ENCODE data around the gene ATP13A2.
A peak's percentile ranks its signal among the peaks of the same experiment; 100 is the strongest.

The ATP13A2 gene

GRCh38 chr1:17055801-17056200 is 44.1 kb upstream of the ATP13A2 start:
- peaks cover 29% of the 10 kb centered on the region for H3K79me2 ChIP-seq (ENCODE audit: insufficient read depth, low read length)
- H3K4me1 ChIP-seq (ENCODE audit: insufficient read depth, low read length, poor library complexity, severe bottlenecking), result peaks cover 12% of the 10 kb centered on the region
- H3K27me3 ChIP-seq (ENCODE audit: insufficient read depth, low read length, poor library complexity, severe bottlenecking), result no peaks in the 10 kb centered on the region
- H3K36me3 ChIP-seq (ENCODE audit: insufficient read depth, low read length), result no peaks in the 10 kb centered on the region
- TF ChIP-seq EZH2phosphoT487 (IDR thresholded peaks at IDR 0.05; ENCODE audit: borderline replicate concordance) (no peak), CTCF (conservative IDR thresholded peaks at IDR 0.05; ENCODE audit: low read length) (no peak)
- H3K4me3 ChIP-seq (ENCODE audit: low read length, poor library complexity, severe bottlenecking), result no peak overlapping the region
- no peak overlapping the region for H3K9ac ChIP-seq (ENCODE audit: low read depth, low read length, poor library complexity, severe bottlenecking)
- no peak overlapping the region for H2AFZ ChIP-seq (ENCODE audit: low read length)
- no peak overlapping the region for H3K4me2 ChIP-seq (ENCODE audit: low read depth, low read length, poor library complexity, severe bottlenecking)
- H3K9me2 ChIP-seq (replicated peaks; ENCODE audit: low read depth, low read length), result no peaks in the 10 kb centered on the region
- H3F3A ChIP-seq (ENCODE audit: low read depth), result no peaks in the 10 kb centered on the region
- no peaks in the 10 kb centered on the region for H3K9me3 ChIP-seq (ENCODE audit: insufficient read depth, low read depth, low read length)
- no peaks in the 10 kb centered on the region for H4K20me1 ChIP-seq (ENCODE audit: insufficient read depth, low read length, poor library complexity, severe bottlenecking)

- TF ChIP-seq EZH2phosphoT487 (IDR thresholded peaks at IDR 0.05; ENCODE audit: borderline replicate concordance) (no peak), CTCF (conservative IDR thresholded peaks at IDR 0.05; ENCODE audit: low read length) (no peak)
- H3K4me1 ChIP-seq (ENCODE audit: insufficient read depth, low read length, poor library complexity, severe bottlenecking), result peaks cover 12% of the 10 kb centered on the region
- no peaks in the 10 kb centered on the region for H3F3A ChIP-seq (ENCODE audit: low read depth)
- peaks cover 5% of the 10 kb centered on the region; the same call in 1 of the 2 replicates for H3K36me3 ChIP-seq (ENCODE audit: insufficient read depth, low read length)
- no peaks in the 10 kb centered on the region for H3K27me3 ChIP-seq (ENCODE audit: insufficient read depth, low read length, poor library complexity, severe bottlenecking)
- no peaks in the 10 kb centered on the region for H3K9me2 ChIP-seq (replicated peaks; ENCODE audit: low read depth, low read length)
- peak within 1 kb of the TSS; percentile 96 for H3K4me3 ChIP-seq (ENCODE audit: low read length, poor library complexity, severe bottlenecking)
- H2AFZ ChIP-seq (ENCODE audit: low read length), result peak within 1 kb of the TSS; percentile 18; the same call in 1 of the 2 replicates
- peak within 1 kb of the TSS; percentile 84 for H3K9ac ChIP-seq (ENCODE audit: low read depth, low read length, poor library complexity, severe bottlenecking)
- no peaks in the 10 kb centered on the region for H4K20me1 ChIP-seq (ENCODE audit: insufficient read depth, low read length, poor library complexity, severe bottlenecking)
- no peaks in the 10 kb centered on the region for H3K9me3 ChIP-seq (ENCODE audit: insufficient read depth, low read depth, low read length)
- H3K4me2 ChIP-seq (ENCODE audit: low read depth, low read length, poor library complexity, severe bottlenecking), result peak within 1 kb of the TSS; percentile 94
- H3K79me2 ChIP-seq (ENCODE audit: insufficient read depth, low read length), result peaks cover 38% of the 10 kb centered on the region
Observed at GRCh38 chr1:17053685-17054410, 42.1 kb upstream of the ATP13A2 start, which contains the start of gene SDHB. TSS of gene SDHB (minus strand) at chr1:17054032. CDS start at chr1:17054019, 13 bp downstream.

- Histone ChIP-seq H3F3A (ENCODE audit: low read depth) (no peaks in the 10 kb centered on the region), H3K4me2 (ENCODE audit: low read depth, low read length, poor library complexity, severe bottlenecking) (peak overlapping the region; percentile 94), H3K9ac (ENCODE audit: low read depth, low read length, poor library complexity, severe bottlenecking) (peak overlapping the region; percentile 84), H3K4me1 (ENCODE audit: insufficient read depth, low read length, poor library complexity, severe bottlenecking) (peaks cover 12% of the 10 kb centered on the region), H3K4me3 (ENCODE audit: low read length, poor library complexity, severe bottlenecking) (peak overlapping the region; percentile 96), H3K79me2 (ENCODE audit: insufficient read depth, low read length) (peaks cover 40% of the 10 kb centered on the region), H3K27me3 (ENCODE audit: insufficient read depth, low read length, poor library complexity, severe bottlenecking) (no peaks in the 10 kb centered on the region), H4K20me1 (ENCODE audit: insufficient read depth, low read length, poor library complexity, severe bottlenecking) (no peaks in the 10 kb centered on the region), H3K9me2 (replicated peaks; ENCODE audit: low read depth, low read length) (no peaks in the 10 kb centered on the region), H3K9me3 (ENCODE audit: insufficient read depth, low read depth, low read length) (no peaks in the 10 kb centered on the region), H3K36me3 (ENCODE audit: insufficient read depth, low read length) (peaks cover 5% of the 10 kb centered on the region; the same call in 1 of the 2 replicates), H2AFZ (ENCODE audit: low read length) (peak overlapping the region; percentile 18; the same call in 1 of the 2 replicates)
- TF ChIP-seq EZH2phosphoT487 (IDR thresholded peaks at IDR 0.05; ENCODE audit: borderline replicate concordance), result no peak
- no peak for TF ChIP-seq CTCF (conservative IDR thresholded peaks at IDR 0.05; ENCODE audit: low read length)
Observed at GRCh38 chr1:17053086-17053684, 41.5 kb upstream of the ATP13A2 start.

Measured in Loucy (cell line).